ENCODE results near the gene TBRG4. TPM values are rescaled to one million over a fixed set of nuclear protein-coding genes. Genes with fewer than 3 reads are reported as not detected.

TBRG4 gene
- total RNA-seq, 1 donor from 2014 or later, result 71.2 TPM

GRCh38 chr7:45088146-45088701 is 23.3 kb downstream of the TBRG4 start:
- peak overlapping the region; percentile 60 to 63 for H3K4me3 ChIP-seq
- no peak for DNase-seq (ENCODE audit: extremely low spot score in 2 of 2)
- peak overlapping the region; percentile 82 for H3K27ac ChIP-seq
- no peak for TF ChIP-seq CTCF (IDR thresholded peaks at IDR 0.05)
- TF ChIP-seq POLR2A (IDR thresholded peaks at IDR 0.05), result no peak
- TF ChIP-seq POLR2AphosphoS5 (IDR thresholded peaks at IDR 0.05; ENCODE audit: insufficient read depth in 1 of 2, low read depth in 1 of 2), result no peak
- peaks cover 21% of the 10 kb centered on the region for H3K4me1 ChIP-seq
- no peaks in the 10 kb centered on the region for H3K36me3 ChIP-seq
- H3K9me3 ChIP-seq, result no peaks in the 10 kb centered on the region
- no peaks in the 10 kb centered on the region for H3K27me3 ChIP-seq
- intact Hi-C loops (cut with DNase I), result no loop called here

GRCh38 chr7:45087301-45088145 is 24.0 kb downstream of the TBRG4 start:
- Histone ChIP-seq H3K27me3 (no peaks in the 10 kb centered on the region), H3K4me1 (peaks cover 21% of the 10 kb centered on the region), H3K27ac (no peak overlapping the region), H3K4me3 (peak overlapping the region in 1 of 2 donors; percentile 60), H3K9me3 (no peaks in the 10 kb centered on the region), H3K36me3 (no peaks in the 10 kb centered on the region)
- DNase-seq (ENCODE audit: extremely low spot score in 2 of 2), result no peak
- TF ChIP-seq POLR2AphosphoS5 (IDR thresholded peaks at IDR 0.05; ENCODE audit: insufficient read depth in 1 of 2, low read depth in 1 of 2), result no peak
- no peak for TF ChIP-seq POLR2A (IDR thresholded peaks at IDR 0.05)
- no peak for TF ChIP-seq CTCF (IDR thresholded peaks at IDR 0.05)
- intact Hi-C loops (cut with DNase I), result no loop called here

- H3K4me3 ChIP-seq, result no peak overlapping the region
- no peak for DNase-seq (ENCODE audit: extremely low spot score in 2 of 2)
- H3K27me3 ChIP-seq, result no peaks in the 10 kb centered on the region
- TF ChIP-seq POLR2A (IDR thresholded peaks at IDR 0.05), result no peak
- no peak for TF ChIP-seq CTCF (IDR thresholded peaks at IDR 0.05)
- TF ChIP-seq POLR2AphosphoS5 (IDR thresholded peaks at IDR 0.05; ENCODE audit: insufficient read depth in 1 of 2, low read depth in 1 of 2), result no peak
- H3K36me3 ChIP-seq, result no peaks in the 10 kb centered on the region
- intact Hi-C loops (cut with DNase I), result no loop called here
- H3K27ac ChIP-seq, result no peak overlapping the region
- no peaks in the 10 kb centered on the region for H3K9me3 ChIP-seq
- peaks cover 21% of the 10 kb centered on the region for H3K4me1 ChIP-seq
Measured at GRCh38 chr7:45086331-45087065, 25.0 kb downstream of the TBRG4 start.

GRCh38 chr7:45085619-45086200 is 25.8 kb downstream of the TBRG4 start:
- TF ChIP-seq CTCF (IDR thresholded peaks at IDR 0.05) (no peak), POLR2AphosphoS5 (IDR thresholded peaks at IDR 0.05; ENCODE audit: insufficient read depth in 1 of 2, low read depth in 1 of 2) (no peak), POLR2A (IDR thresholded peaks at IDR 0.05) (no peak)
- Histone ChIP-seq H3K4me3 (no peak overlapping the region), H3K9me3 (no peaks in the 10 kb centered on the region), H3K27me3 (no peaks in the 10 kb centered on the region), H3K4me1 (peaks cover 21% of the 10 kb centered on the region), H3K27ac (no peak overlapping the region), H3K36me3 (no peaks in the 10 kb centered on the region)
- intact Hi-C loops (cut with DNase I), result no loop called here
- no peak for DNase-seq (ENCODE audit: extremely low spot score in 2 of 2)

Measured in vagina (tissue), 2 donors.